A549 (cell line): ENCODE data around the gene TBC1D16. TPM values are rescaled to one million over a fixed set of nuclear protein-coding genes. Genes with fewer than 3 reads are reported as not detected.
A peak's percentile ranks its signal among the peaks of the same experiment; 100 is the strongest.

ENCODE experiments used
- ATAC-seq, 2 experiments: fragments of 200-7000 bp in 1 of 2; fragments of >200 bp in 1 of 2; cut with Nextera tagmentation in 1 of 2; cut with Tn5 transposase in 1 of 2; 3 replicates each; pipeline versions ENCODE4 v1.8.0 to v1.9.1; 2018 to 2020; ENCODE audit warnings: mild to moderate bottlenecking in 1 of 2, moderate library complexity in 1 of 2
- CTCF ChIA-PET: fragments of 300-600 bp; sonication (Branson Sonifier 250); formaldehyde crosslinking; extraction: SDS; loops from one replicate; lab custom pipeline; 2021; ENCODE audit warnings: antibody characterized with exemption, inconsistent platforms; lab: Yijun Ruan, JAX
- POLR2A ChIA-PET: fragments of 350-600 bp; formaldehyde crosslinking; extraction: SDS; loops from one replicate; lab custom pipeline; 2021; ENCODE audit warnings: antibody characterized with exemption, inconsistent platforms; lab: Yijun Ruan, JAX
- DNase-seq, 2 experiments: peaks; one replicate each; pipeline versions ENCODE4 v3.0.0 to v3.0.0-alpha.2; 2011 to 2016; ENCODE audit warnings: low read depth in 1 of 2, low spot score in 1 of 2
- FAIRE-seq: peaks from 2 replicates; lab custom pipeline; 2011; peaks lifted over from hg19 to GRCh38; lab: Jason Lieb, UNC
- H3K27ac ChIP-seq, 2 experiments: fragments of >200 bp; sonication (Bioruptor Twin); formaldehyde crosslinking; 3 replicates each; pipeline ENCODE4 v1.5.1; 2016 to 2017
- H3K4me1 ChIP-seq: fragments of >200 bp; sonication (Bioruptor Twin); formaldehyde crosslinking; 3 replicates; pipeline ENCODE4 v1.6.1; 2016
- H3K4me2 ChIP-seq: fragments of >200 bp; sonication (Bioruptor Twin); formaldehyde crosslinking; 3 replicates; pipeline ENCODE4 v1.6.1; 2016
- H3K4me3 ChIP-seq: fragments of >200 bp; sonication (Bioruptor Twin); formaldehyde crosslinking; 3 replicates; pipeline ENCODE4 v1.5.1; 2016
- H3K9me3 ChIP-seq: fragments of >200 bp; sonication (Bioruptor Twin); formaldehyde crosslinking; 3 replicates; pipeline ENCODE4 v1.6.1; 2016
- ATOH8 ChIP-seq: fragments of 250-450 bp; sonication (Bioruptor Pico); IDR thresholded peaks from 2 replicates; pipeline ENCODE4 v1.5.0; 2020; ENCODE audit warnings: low read depth, mild to moderate bottlenecking, moderate library complexity
- CHD4 ChIP-seq: fragments of 200-600 bp; sonication (generic); IDR thresholded peaks from 2 replicates; pipeline ENCODE4 v1.6.1; 2016; ENCODE audit warnings: antibody characterized with exemption, mild to moderate bottlenecking, borderline replicate concordance
- CTCF ChIP-seq: fragments of >200 bp; sonication (Bioruptor Twin); formaldehyde crosslinking; IDR thresholded peaks from 3 replicates; pipeline ENCODE4 v1.5.1; 2016
- E2F6 ChIP-seq: IDR thresholded peaks from 2 replicates; pipeline ENCODE4 v1.6.1; 2012; ENCODE audit warnings: low read depth, borderline replicate concordance
- EP300 ChIP-seq, 2 experiments: fragments of >200 bp; sonication (Bioruptor Twin); formaldehyde crosslinking; IDR thresholded peaks; 2 replicates in 1 of 2; 3 replicates in 1 of 2; pipeline ENCODE4 v1.6.1; 2016 to 2017
- ESRRA ChIP-seq: fragments of 150-350 bp; IDR thresholded peaks from 2 replicates; pipeline ENCODE4 v1.6.1; 2014; ENCODE audit warnings: mild to moderate bottlenecking, low read length, borderline replicate concordance
- FOSB ChIP-seq: fragments of 250-450 bp; sonication (Bioruptor Pico); IDR thresholded peaks from 2 replicates; pipeline ENCODE4 v1.5.0; 2020; ENCODE audit warnings: mild to moderate bottlenecking, moderate library complexity
- FOXS1 ChIP-seq: fragments of 250-450 bp; sonication (Bioruptor Pico); IDR thresholded peaks from 2 replicates; pipeline ENCODE4 v1.5.0; 2020; ENCODE audit warnings: mild to moderate bottlenecking, moderate library complexity
- HDAC2 ChIP-seq: fragments of 200-600 bp; sonication (generic); IDR thresholded peaks from 2 replicates; pipeline ENCODE4 v1.6.1; 2016
- JUN ChIP-seq, 2 experiments: fragments of >200 bp; sonication (Bioruptor Twin); formaldehyde crosslinking; IDR thresholded peaks; 2 replicates in 1 of 2; 3 replicates in 1 of 2; pipeline ENCODE4 v1.6.1; 2016 to 2017
- JUNB ChIP-seq: fragments of >200 bp; sonication (Bioruptor Twin); formaldehyde crosslinking; IDR thresholded peaks from 2 replicates; pipeline ENCODE4 v1.6.1; 2016
- KDM5A ChIP-seq: fragments of 200-600 bp; sonication (generic); IDR thresholded peaks from 2 replicates; pipeline ENCODE4 v1.6.1; 2016; ENCODE audit warnings: antibody characterized with exemption, mild to moderate bottlenecking
- MAZ ChIP-seq: fragments of 150-350 bp; IDR thresholded peaks from 2 replicates; pipeline ENCODE4 v1.6.1; 2014; ENCODE audit warnings: antibody characterized with exemption, low read depth, low read length, borderline replicate concordance
- RAD21 ChIP-seq, 2 experiments: fragments of >200 bp in 1 of 2; sonication (Bioruptor Twin) in 1 of 2; formaldehyde crosslinking in 1 of 2; IDR thresholded peaks in 1 of 2; conservative IDR thresholded peaks in 1 of 2; 2 replicates in 1 of 2; 3 replicates in 1 of 2; pipeline ENCODE4 v1.6.1; 2012 to 2018; ENCODE audit warnings: inconsistent platforms in 1 of 2
- RARB ChIP-seq: fragments of 250-450 bp; sonication (Bioruptor Pico); IDR thresholded peaks from 2 replicates; pipeline ENCODE4 v1.8.0; 2021; ENCODE audit warnings: mild to moderate bottlenecking, moderate library complexity
- TFCP2L1 ChIP-seq: fragments of 250-450 bp; sonication (Bioruptor Pico); IDR thresholded peaks from 2 replicates; pipeline ENCODE4 v1.5.0; 2021; ENCODE audit warnings: mild to moderate bottlenecking
- USF2 ChIP-seq: fragments of 450-650 bp; IDR thresholded peaks from 2 replicates; pipeline ENCODE4 v1.6.1; 2014; ENCODE audit warnings: antibody characterized with exemption
- ZFP36 ChIP-seq: fragments of 450-650 bp; IDR thresholded peaks from 2 replicates; pipeline ENCODE4 v1.6.1; 2014; ENCODE audit warnings: borderline replicate concordance; ENCODE audit not compliant: partially characterized antibody
- ZNF302 ChIP-seq: fragments of 250-450 bp; sonication (Bioruptor Pico); IDR thresholded peaks from 2 replicates; pipeline ENCODE4 v1.9.0; 2021; ENCODE audit warnings: inconsistent platforms, mild to moderate bottlenecking, moderate library complexity
- ZSCAN20 ChIP-seq: fragments of 250-450 bp; sonication (Bioruptor Pico); IDR thresholded peaks from 2 replicates; pipeline ENCODE4 v1.8.0; 2022; ENCODE audit warnings: mild to moderate bottlenecking, moderate library complexity
- WGBS: methylation state at CpG from one replicate; pipeline ENCODE4 v1.1.6; 2017; ENCODE audit errors: missing lambda C conversion rate; 5-methylcytosine and 5-hydroxymethylcytosine counted together
- polyA plus RNA-seq, 4 experiments: library from polyadenylated mRNA; depleted of rRNA in 3 of 4; stranded (reverse); fragments of >200 nt; fragmentation: RNase III in 1 of 4; extraction: RNeasy Plus Mini Kit Qiagen cat#74134 plus additional on column Dnase treatment in 1 of 4; gene quantifications; 2 replicates in 3 of 4; 3 replicates in 1 of 4; pipeline ENCODE4 v1.2.3, GENCODE V29; 2011 to 2017

The TBC1D16 gene
- polyA plus RNA-seq, 2 of the 4 experiments (the other 2 are of a cell fraction), result 8.9 to 12.5 TPM

- no peak for DNase-seq
- Histone ChIP-seq H3K4me2 (no peak overlapping the region), H3K9me3 (no peaks in the 10 kb centered on the region)
- WGBS, result 77% methylated on average over 20 of the region's 20 CpGs
- TF ChIP-seq CHD4 (no peak), E2F6 (no peak), JUN (IDR thresholded peaks at IDR 0.05) (no peak), MAZ (no peak), ZNF302 (CRISPR knock-in tag) (no peak), CTCF (no peak), FOSB (CRISPR knock-in tag) (no peak), USF2 (no peak)
- TF ChIP-seq, all 56 proteins: peak for 0
- no peaks in the 10 kb centered on the region for H3K4me1 ChIP-seq
- no peak for FAIRE-seq
- ChIA-PET CTCF (interaction anchor here (1.7 to 6.8 kb wide), 3 partner anchors 11 to 63 kb away, joined by 5 to 58 read pairs (median 12); partner anchors contain the start of gene GAA), POLR2A (no interaction called here)
- no peak overlapping the region for H3K27ac ChIP-seq
- no peak overlapping the region for H3K4me3 ChIP-seq
- ATAC-seq, result peak in 1 of 2 experiments; percentile 19; a peak in 1 of 6 replicates
Observed at GRCh38 chr17:80071116-80071841, 35.6 kb upstream of the TBC1D16 start.

- Histone ChIP-seq H3K27ac (no peak overlapping the region), H3K4me1 (no peaks in the 10 kb centered on the region), H3K4me3 (no peak overlapping the region), H3K4me2 (no peak overlapping the region), H3K9me3 (no peaks in the 10 kb centered on the region)
- ChIA-PET POLR2A (no interaction called here), CTCF (interaction anchor here (6.8 kb wide), 1 partner anchor 12 kb away, joined by 58 read pairs; no protein-coding TSS in a partner anchor)
- 89% methylated on average over 14 of the region's 15 CpGs for WGBS
- DNase-seq (no peak), ATAC-seq (no peak; a peak in 1 of 6 replicates), FAIRE-seq (no peak)
- TF ChIP-seq HDAC2 (no peak), EP300 (IDR thresholded peaks at IDR 0.05) (no peak), FOXS1 (no peak), ESRRA (no peak), TFCP2L1 (no peak), RAD21 (conservative IDR thresholded peaks at IDR 0.05 in 1 of 2, IDR thresholded peaks at IDR 0.05 in 1 of 2) (no peak), ZFP36 (no peak), JUN (IDR thresholded peaks at IDR 0.05) (no peak), RARB (CRISPR knock-in tag) (no peak), FOSB (CRISPR knock-in tag) (no peak), JUNB (no peak), ATOH8 (CRISPR knock-in tag) (no peak), KDM5A (no peak), ZSCAN20 (CRISPR knock-in tag) (no peak), E2F6 (no peak)
Observed at GRCh38 chr17:80070375-80071115, 34.9 kb upstream of the TBC1D16 start.
